Stomach (tissue), 4 donors: ENCODE measurements around the gene JPH3.

Experiments used
- CTCF ChIP-seq, 7 experiments: fragments of 450-650 bp in 4 of 7; fragments of 200-600 bp in 3 of 7; sonication (generic) in 3 of 7; IDR thresholded peaks; one replicate each; pipeline ENCODE4 v1.5.1; 2016 to 2019; ENCODE audit warnings: antibody characterized with exemption in 7 of 7, control low read depth in 2 of 7, mild to moderate bottlenecking in 1 of 7
- POLR2A ChIP-seq, 4 donors: fragments of 450-650 bp; IDR thresholded peaks; one replicate each; pipeline ENCODE4 v1.6.1; 2016; ENCODE audit warnings: antibody characterized with exemption in 4 of 4, control low read depth in 2 of 4, mild to moderate bottlenecking in 1 of 4, moderate library complexity in 1 of 4

- no peak for TF ChIP-seq CTCF (IDR thresholded peaks at IDR 0.05)
- TF ChIP-seq POLR2A (IDR thresholded peaks at IDR 0.05), result no peak
These were observed 46.7 kb upstream of the JPH3 start for GRCh38 chr16:87555647-87556046.
